DLD1 (cell line): Measurements from ENCODE around the gene EFCAB14.
"Not testable (repeated sequence)": the region's sequence is repeated elsewhere in the genome, so short reads cannot be mapped to it uniquely, and the experiment has no call there.

ENCODE experiments used
- in situ Hi-C: cut with HindIII; loops from 2 replicates; pipeline ENCODE4 v1.10.0; 2017; ENCODE audit warnings: low sequenced_read_pairs

The EFCAB14 gene

DNA sequence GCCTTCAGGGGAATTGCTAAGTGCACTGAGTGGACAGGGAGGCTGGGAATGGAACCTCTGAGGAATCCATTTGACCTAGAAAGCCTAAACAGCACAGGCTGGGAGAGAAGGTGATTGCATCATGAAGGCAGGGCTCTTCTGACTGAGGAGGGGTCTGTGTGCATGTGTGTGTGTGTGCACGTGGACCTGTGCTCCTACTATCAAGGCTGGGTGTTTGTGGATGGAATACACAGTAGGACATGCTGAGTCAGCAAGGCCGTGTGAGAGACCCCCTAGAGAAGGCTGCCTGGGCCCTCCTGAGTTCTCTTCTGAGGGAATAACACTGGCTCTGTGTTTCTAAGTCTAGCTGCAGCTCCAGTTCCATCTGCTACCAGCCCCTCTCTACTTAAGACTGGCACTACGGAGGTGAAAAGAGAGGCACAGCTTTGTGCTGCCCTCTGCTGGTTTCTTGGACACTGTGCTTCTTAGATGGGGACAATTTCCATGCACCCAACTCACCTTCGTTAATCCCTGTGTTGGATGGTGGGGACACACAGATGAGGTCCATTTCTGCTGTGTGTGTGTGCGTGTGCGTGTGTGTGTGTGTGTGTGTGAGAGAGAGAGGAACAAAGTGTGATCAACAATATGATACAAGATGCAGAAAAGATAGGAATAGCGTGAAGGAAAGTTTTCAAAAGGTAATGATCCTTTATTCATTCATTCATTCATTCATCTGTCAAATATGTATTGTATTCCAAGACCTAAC is 6.2 kb upstream of the EFCAB14 start:
- in situ Hi-C loops = loop anchor here (25.0 kb wide), 1 partner anchor 262 kb away; no protein-coding TSS in a partner anchor

DNA sequence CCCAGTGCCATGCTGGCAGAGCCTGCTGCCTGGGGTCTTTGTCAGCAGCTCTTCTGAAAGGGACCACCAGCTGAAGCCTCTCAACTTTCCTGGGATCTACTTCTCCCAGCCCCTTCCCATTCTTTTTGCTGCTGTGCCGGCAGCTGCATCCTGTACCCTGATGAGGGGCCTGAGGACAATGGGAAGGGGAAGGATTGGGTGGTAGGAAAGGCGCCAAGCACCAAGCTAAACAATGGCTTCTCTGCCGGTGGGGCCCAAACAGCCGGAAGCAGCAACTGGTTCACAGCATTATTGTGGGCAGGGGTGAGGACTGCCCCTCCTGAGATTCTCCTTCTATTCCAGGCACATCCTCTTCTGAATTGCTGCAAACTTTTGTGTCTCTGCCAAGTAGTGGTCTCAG is 5.0 kb upstream of the EFCAB14 start:
- in situ Hi-C loops = no loop called here

DNA sequence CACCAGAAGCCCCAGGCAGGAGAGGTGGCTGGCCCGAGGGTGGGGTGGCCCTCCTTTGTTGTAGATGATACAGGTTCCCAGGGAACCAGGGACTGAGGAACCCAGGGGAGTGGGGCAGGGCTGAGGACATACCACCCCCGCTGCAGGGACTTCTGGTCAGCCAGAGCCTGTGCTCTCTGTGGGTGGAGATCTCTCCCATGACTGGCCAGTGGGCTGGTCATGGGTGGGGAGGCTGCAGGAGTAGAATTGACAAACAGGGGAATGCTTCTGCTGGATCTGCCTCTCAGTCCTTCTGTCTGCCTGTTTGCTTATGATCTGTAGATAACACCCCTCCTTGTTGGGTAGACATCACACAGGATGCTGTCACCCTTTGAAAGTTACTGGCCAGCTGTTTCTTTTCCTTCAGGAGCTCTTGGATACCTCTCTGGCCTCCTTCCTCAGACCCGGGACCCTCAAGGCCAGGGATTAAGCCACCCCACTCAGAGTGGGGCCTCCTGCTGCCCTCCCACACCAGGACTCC is 2.8 kb upstream of the EFCAB14 start:
- in situ Hi-C loops = no loop called here

DNA sequence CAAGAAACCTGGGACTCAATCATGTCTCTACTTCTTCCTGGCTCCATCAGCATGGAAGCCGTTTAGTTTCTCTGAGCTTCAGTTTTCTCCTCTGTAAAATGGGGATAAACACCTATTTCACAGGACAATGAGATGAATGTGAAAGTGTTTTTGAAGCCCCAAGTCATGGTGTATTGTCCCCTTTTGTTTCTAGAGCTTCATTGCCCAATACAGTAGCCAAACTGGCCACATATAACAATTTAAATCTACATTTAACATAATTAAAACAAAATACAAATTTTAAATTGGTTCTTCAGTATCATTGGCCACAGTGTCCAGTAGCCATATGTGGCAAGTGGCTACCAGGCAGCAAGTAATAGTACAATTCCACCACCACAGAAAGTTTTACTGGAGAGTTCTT is 2.3 kb upstream of the EFCAB14 start:
- in situ Hi-C loops = no loop called here

DNA sequence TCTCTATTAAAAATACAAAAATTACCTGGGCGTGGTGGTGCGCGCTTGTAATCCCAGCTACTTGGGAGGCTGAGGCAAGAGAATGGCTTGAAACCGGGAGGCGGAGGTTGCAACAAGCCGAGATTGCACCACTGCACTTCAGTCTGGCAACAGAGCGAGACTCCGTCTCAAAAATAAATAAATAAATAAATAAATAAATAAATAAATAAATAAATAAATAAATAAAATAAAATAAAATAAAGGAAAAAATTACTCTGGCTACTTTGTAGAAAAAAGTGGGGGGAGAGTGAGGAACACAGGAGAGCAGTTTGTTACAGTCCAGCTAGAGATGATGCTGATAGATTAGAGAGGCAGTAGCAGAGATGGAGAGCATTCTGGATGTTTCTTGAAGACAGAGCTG is 1.4 kb upstream of the EFCAB14 start:
- in situ Hi-C loops = not testable (repeated sequence)

DNA sequence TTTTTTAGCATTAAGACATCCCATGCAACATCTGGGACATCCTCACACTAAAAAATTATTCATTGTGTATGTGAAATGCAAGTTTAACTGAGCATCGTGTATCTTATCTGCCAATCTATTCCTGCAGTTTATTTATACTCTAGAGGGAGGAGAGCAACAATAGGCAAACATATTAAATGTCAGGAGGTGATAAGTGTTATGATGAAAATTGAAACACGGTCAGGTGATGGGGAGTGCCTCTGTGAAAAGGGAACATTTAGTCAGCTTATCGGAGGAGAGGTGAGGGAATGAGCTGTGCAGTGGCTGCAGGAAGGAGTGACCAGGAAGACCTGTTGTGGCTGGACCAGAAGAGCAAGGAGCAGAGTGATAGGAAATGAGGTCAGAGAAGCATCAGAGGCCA is 775 bp upstream of the EFCAB14 start:
- in situ Hi-C loops = no loop called here

DNA sequence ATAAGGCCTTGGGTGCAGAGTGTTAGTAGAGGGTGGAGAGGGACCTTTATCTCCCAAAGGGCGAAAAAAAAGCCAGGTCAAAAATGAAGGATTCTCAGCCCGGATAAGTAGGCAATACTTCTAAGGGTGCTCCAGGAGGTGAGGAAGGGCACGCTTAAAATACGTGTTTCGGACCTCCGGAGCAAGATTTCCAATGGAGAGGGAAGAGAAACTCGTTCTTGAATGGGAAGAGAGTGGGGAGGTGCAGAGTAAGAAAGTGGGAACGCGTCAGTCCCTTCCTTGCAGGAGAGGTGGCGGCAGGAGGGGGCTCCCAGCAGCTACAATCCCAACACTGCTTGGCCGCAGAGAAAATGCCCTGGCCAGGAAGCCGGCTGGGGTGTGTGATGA is 581 bp downstream of the EFCAB14 start:
- in situ Hi-C loops = no loop called here

DNA sequence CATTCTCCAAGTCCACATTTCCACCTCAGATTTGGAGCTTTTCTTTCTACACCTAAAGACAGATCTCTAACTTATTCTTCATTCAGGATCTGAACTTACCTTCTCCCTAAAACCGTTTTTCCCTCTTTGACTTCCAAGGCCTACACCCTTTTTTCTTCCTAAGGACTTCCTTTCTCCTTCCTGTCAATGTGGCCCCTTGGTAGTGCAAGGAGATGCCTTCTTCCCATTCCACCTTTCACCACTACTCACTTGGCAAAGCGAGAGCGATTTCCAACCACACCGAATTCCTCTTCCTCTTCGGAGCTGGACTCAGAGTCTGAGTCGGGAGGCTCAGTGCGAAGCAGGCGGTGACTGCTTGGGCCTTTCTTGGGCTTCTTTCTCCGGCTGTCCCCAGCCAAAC is 1.3 kb downstream of the EFCAB14 start:
- in situ Hi-C loops = no loop called here

DNA sequence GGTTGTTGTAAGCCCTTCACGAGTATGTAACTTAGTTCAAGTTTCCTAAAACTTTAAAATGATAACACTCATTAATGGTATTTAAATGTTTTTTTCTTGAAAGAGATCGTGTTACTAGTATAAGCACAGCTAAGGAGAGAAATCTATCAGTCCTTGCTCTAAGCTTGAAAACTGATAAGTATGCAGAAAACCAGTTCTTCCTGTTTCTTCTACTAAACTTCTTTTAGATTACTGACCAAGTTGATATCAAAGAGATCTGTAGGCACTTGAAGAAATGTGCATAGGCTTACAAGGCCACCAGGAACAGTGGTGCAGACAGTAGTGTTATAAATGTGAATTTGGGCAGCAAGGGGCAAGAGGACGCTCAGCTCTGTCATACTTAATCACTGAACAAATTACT is 3.9 kb downstream of the EFCAB14 start:
- in situ Hi-C loops = no loop called here

DNA sequence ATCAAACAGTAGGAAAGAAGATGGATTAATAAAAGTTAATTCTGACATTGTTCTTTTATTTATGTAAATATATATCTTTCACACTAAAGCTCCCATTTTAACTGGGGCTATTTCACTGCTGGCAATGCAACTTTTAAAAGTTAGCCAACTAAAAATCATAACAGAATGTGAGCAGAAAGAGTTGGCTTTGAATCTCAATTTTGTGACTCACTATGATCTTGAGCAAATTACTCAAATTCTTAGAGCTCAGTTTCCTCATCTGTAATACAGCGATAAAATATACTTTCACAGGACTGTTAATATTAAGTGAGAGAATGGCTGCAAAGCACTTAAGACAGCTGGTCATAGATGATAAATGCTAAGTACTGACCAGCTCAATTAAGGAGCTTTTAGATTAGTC is 10.8 kb downstream of the EFCAB14 start:
- in situ Hi-C loops = no loop called here

DNA sequence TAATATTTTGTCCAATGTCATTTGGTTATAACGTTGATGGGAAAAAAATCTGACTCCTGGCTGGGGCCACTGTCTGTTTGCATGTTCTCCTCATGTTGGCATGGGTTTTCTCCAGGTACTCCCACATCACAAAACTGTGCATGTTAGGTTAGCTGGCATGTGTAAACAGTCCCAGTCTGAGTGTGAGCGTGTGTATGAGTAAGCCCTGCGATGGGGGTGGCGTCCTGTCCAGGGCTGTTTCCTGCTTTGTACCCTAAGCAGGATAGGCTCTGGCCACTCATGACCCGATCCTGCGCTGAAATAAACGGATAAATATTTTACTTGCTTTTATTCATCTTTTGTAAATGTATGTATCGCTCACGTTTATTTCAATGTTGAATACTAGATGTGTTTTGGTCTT is 13.5 kb downstream of the EFCAB14 start:
- in situ Hi-C loops = no loop called here

DNA sequence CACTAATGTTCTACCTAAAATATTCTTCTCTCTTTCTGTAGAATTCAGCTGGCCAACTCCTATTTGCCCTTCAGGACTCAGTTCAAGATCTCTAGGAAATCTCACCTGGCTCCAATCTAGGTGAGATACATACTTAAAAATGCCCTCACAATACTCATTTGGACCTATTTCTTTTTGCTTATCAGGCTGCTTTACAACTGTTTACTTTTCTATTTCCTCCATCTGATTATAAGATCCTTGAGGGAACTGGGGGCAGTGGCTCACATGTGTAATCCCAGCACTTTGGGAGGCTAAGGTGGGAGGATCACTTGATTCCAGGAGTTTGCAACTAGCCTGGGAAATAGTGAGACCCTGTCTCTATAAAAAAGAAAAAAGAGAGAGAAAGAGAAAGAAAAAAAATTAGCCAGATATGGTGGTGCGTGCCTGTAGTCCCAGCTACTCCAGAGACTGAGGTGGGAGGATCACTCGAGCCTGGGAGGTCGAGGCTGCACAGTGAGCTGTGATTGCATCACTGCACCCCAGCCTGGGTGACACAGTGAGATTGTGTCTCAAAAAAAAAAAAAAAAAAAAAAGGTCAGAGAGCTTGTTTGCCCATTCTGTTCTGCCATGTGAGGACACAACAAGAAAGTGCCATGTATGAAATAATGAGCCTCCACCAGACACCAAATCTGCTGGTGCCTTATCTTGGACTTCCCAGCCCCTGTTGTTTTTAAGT is 14.8 kb downstream of the EFCAB14 start:
- in situ Hi-C loops = no loop called here

DNA sequence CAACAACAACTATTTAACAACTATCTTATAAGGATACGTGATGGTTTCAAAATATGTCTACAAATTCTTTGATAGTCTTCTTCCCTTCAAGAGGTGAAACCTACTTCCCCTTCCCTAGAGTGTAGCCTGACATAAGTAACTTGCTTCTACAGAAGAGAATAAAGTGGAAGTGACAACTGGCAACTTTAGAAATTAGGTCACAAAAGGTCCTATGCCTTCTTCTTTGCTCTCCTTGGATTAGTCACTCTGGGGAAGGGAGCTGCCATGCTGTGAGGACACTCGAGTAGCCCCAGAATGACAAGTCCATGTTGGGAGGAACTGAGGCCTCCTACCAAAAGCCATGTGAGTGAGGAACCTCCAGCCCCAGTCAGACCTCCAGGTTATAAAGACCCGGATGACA is 19.2 kb downstream of the EFCAB14 start:
- in situ Hi-C loops = no loop called here

DNA sequence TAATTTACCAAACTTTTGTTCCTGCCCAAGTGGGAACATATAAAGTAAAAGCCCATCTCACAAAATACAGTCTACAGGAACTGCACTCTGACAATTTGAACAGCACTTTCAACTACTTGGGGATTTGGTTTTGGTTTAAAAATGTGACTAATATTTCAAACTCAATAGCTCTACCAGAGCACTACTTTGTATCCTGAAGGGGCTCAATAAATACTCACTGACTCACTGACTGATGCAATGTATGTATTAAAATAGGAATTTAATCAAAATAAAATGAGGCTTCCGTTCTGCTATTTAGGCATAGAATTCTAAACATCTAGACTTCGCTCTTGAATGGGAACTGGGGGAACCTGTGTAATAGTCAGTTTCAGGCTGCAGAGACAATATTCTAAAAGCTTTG is 21.9 kb downstream of the EFCAB14 start:
- in situ Hi-C loops = no loop called here

DNA sequence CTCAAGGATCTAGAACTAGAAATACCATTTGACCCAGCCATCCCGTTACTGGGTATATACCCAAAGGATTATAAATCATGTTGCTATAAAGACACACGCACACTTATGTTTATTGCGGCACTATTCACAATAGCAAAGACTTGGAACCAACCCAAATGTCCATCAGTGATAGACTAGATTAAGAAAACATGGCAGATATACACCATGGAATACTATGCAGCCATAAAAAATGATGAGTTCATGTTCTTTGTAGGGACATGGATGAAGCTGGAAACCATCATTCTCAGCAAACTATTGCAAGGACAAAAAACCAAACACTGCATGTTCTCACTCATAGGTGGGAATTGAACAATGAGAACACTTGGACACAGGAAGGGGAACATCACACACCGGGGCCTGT is 24.2 kb downstream of the EFCAB14 start:
- in situ Hi-C loops = not testable (repeated sequence)

DNA sequence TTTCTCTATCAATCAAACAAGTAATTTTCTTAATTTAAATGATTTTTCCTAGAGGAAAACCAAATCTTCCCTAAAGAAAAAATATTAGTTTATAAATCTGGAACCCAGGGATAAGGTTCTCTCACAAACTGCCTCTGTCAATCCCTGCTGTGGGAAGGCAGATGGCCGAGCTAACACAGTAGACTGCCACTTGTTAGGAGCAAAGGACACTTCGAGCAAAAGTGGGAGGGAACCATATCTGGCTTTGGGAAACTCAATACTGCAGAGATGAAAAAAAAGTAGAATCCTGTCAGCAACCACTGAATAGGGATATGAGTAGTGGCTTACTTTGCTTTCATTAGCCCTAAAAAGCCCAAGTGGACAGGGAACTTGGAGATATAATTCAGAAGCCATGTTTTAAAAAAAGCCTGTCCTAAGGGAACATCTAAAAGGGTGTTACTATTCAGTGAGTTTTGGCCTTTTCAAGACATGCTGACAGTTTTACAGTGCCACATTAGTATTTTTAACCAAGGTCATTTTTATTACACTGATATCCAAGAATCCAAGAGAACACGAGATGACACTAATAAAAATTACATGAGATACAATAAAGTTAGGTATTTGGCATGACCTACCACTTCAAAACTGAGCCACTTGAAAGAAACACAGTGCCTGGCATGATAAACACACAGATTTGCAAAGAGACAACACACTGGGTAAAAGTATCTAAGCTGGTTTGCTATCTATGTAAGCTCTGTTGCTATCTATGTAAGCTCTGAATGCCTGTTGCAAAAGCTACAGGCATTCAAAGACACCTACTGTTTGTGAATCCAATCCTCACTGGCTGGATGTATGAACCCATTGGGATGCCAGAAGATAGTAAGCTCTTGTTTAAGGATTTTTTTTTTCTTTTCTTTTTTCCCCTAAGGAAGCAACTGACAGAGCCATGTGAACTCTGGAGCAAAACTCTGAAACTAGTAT is 25.8 kb downstream of the EFCAB14 start:
- in situ Hi-C loops = no loop called here

DNA sequence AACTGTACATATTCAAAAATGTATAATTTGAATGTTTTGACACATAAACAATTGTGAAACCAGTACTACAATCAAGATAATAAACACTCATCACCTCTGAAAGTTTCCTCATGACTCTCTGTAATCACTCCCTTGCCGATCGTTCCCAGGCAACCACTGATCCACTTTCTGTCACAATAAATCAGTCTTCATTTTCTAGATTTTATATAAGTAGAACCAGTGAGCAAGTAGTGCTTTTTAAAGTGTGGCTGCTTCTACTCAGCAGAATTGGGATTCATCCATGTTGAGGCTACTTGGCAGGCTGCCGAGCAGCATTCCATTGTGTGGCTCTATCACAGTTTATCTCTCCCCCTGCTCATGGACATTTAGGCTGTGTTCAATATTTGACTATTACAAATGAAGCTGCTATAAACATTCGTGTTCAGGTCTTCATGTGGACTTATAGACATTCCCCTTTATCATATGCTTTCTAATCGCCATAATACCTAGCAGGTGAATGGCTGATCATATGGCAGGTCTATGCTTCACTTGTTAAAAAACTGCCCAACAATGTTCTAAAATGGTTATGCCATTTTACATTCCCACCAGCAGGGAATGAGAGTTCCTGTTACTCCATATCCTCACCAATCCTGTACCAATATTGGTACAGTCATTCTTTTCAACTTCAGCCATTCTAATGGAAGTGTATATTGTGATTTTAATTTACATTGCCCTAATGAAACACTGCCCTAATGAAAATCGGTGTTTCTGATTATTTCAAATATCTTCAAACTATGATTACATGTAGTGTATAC is 26.7 kb downstream of the EFCAB14 start:
- in situ Hi-C loops = no loop called here

DNA sequence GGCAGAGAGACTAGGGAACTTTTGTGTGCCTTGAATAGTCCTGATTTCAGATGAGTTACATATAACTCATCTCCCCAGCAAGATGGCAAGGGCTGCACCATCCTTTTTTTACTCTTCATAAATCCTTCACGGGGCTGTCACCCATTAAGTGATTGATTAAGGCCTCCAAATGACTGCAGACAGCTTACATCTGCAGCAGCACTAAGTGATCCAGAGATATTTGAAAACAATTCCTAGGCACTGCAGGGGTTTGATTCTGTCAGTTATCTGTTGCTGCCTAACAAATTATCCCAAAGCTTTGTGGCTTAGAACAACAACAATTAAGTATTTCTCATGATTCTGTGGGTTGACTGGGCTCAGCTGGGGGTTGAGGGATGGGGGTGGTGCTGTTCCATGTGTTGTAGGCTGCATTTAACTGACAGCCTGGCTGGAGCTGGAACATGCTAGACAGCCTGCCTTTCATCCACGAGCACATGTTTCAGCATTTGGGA is 27.9 kb downstream of the EFCAB14 start:
- in situ Hi-C loops = no loop called here

DNA sequence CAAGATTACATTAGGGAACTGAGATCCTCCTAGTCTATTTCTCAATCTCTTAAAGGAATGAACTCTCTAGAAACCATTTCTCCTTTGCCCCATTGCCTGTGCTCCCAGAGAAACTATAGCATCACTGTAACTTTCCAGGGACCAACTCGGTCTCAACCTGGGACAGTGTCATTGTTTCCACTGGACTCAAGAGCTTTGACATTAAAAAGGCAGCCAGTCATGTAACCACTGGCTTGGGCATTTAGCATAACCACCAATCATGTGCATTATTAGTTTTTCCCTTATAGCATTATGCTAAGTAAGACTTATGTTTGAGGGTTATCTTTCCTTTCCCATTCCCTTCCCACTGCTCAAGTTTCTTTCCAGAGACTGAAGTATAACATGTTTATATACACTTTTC is 29.0 kb downstream of the EFCAB14 start:
- in situ Hi-C loops = no loop called here

DNA sequence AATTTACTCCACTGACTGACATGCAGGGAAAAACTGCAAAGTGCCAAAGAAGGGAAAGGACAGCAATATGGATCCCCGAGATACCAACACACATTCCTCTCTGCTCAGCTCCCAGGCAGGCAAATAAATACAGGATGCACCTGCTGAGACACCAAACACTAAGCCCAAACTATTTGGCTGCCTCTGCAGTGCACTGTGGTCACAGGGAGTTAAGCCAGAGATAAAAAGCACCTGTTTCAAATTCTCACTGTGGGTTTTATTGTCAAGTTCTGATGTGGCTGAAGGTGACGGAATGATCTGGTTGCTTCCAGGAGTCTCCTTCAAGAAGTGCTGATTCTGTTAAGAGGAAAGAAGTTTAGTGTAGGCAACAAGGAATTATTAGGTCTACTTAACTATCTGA is 29.6 kb downstream of the EFCAB14 start:
- in situ Hi-C loops = no loop called here
